Natural killer cell (primary cell): ENCODE data around the gene TGFBR1. TPM values are rescaled to one million over a fixed set of nuclear protein-coding genes. Genes with fewer than 3 reads are reported as not detected.

ENCODE experiments used
- ATAC-seq, 3 donors: fragments of 150-1000 bp in 2 of 3; fragments of 200-7000 bp in 1 of 3; cut with Tn5 transposase; 1 replicate in 1 of 3; 2 replicates in 2 of 3; pipeline ENCODE4 v1.10.0; 2021; ENCODE audit warnings: mild to moderate bottlenecking in 2 of 3, moderate library complexity in 2 of 3
- DNase-seq, 2 donors: peaks; one replicate each; pipeline versions ENCODE4 v3.0.0 to v3.0.0-alpha.2; 2013 to 2021; ENCODE audit warnings: mixed read lengths in 1 of 2
- H3K27ac ChIP-seq: one replicate; pipeline ENCODE4 v1.5.1; 2013; ENCODE audit warnings: mild to moderate bottlenecking, low read length
- H3K27me3 ChIP-seq: one replicate; pipeline ENCODE4 v1.6.1; 2013; ENCODE audit warnings: low read length; ENCODE audit not compliant: control insufficient read depth, insufficient read depth
- H3K36me3 ChIP-seq: one replicate; pipeline ENCODE4 v1.6.1; 2013; ENCODE audit warnings: low read length; ENCODE audit not compliant: control insufficient read depth, insufficient read depth
- H3K4me1 ChIP-seq: one replicate; pipeline ENCODE4 v1.6.1; 2013; ENCODE audit warnings: low read length; ENCODE audit not compliant: control insufficient read depth, insufficient read depth
- H3K4me3 ChIP-seq: one replicate; pipeline ENCODE4 v1.5.1; 2013; ENCODE audit warnings: low read length
- H3K9me3 ChIP-seq: one replicate; pipeline ENCODE4 v1.6.1; 2013; ENCODE audit warnings: low read length; ENCODE audit not compliant: control insufficient read depth, insufficient read depth
- H3K27ac Mint-ChIP-seq, 2 donors: one replicate each; pipeline ENCODE4 v1.8.0; 2022; ENCODE audit warnings: mild to moderate bottlenecking in 2 of 2, mixed read lengths in 2 of 2, moderate library complexity in 1 of 2
- H3K27me3 Mint-ChIP-seq, 2 donors: one replicate each; pipeline ENCODE4 v1.8.0; 2022; ENCODE audit warnings: low read depth in 2 of 2, mixed read lengths in 2 of 2
- H3K36me3 Mint-ChIP-seq: one replicate; pipeline ENCODE4 v1.8.0; 2022; ENCODE audit warnings: mixed read lengths
- H3K4me1 Mint-ChIP-seq, 2 donors: one replicate each; pipeline ENCODE4 v1.8.0; 2022; ENCODE audit warnings: mixed read lengths in 2 of 2
- H3K4me3 Mint-ChIP-seq: one replicate; pipeline ENCODE4 v1.8.0; 2022; ENCODE audit warnings: mild to moderate bottlenecking, moderate library complexity, mixed read lengths
- H3K9me3 Mint-ChIP-seq, 2 donors: one replicate each; pipeline ENCODE4 v1.8.0; 2022; ENCODE audit warnings: mixed read lengths in 2 of 2
- CTCF ChIP-seq: fragments of 200-600 bp; IDR thresholded peaks from one replicate; pipeline ENCODE4 v1.8.0; 2022; ENCODE audit warnings: antibody characterized with exemption
- WGBS: methylation state at CpG from one replicate; pipeline ENCODE4 v1.1.7; 2013; ENCODE audit warnings: missing lambda C conversion rate; ENCODE audit not compliant: insufficient coverage; 5-methylcytosine and 5-hydroxymethylcytosine counted together
- intact Hi-C: fragments of 100-400 bp; cut with micrococcal nuclease; formaldehyde crosslinking; loops from one replicate; pipeline ENCODE4 v1.14.2; 2022
- total RNA-seq, 4 donors: library from RNA; stranded (reverse); fragments of 120-200 nt in 1 of 4; gene quantifications; one replicate each; pipeline versions ENCODE4 v1.2.3 to v1.2.4, GENCODE V29; 2013 to 2022

TGFBR1 gene
- total RNA-seq, 3 donors from 2014 or later (not counting 1 experiment from before 2014, with no cell fraction given), result 78.0 to 120 (median 113) TPM

- peaks cover 82 to 85% of the 10 kb centered on the region in 2 donors for H3K4me1 Mint-ChIP-seq
- H3K27ac Mint-ChIP-seq, result peak overlapping the region; percentile 69 to 84
- no peaks in the 10 kb centered on the region for H3K27me3 Mint-ChIP-seq
- H3K9me3 ChIP-seq, result no peaks in the 10 kb centered on the region
- H3K27ac ChIP-seq, result no peak overlapping the region
- no peak for TF ChIP-seq CTCF
- peaks cover 19% of the 10 kb centered on the region for H3K36me3 Mint-ChIP-seq
- WGBS, result 48% methylated on average over 4 of the region's 4 CpGs
- ATAC-seq (peak; percentile 32 to 66 (median 55)), DNase-seq (peak in 1 of 2 donors; percentile 66)
- no peaks in the 10 kb centered on the region for H3K27me3 ChIP-seq
- peaks cover 23% of the 10 kb centered on the region for H3K4me1 ChIP-seq
- intact Hi-C loops, result loop anchor here (2.0 kb wide), 1 partner anchor 17 kb away; no protein-coding TSS in a partner anchor
- H3K36me3 ChIP-seq, result peaks cover 45% of the 10 kb centered on the region
- H3K4me3 Mint-ChIP-seq, result peak overlapping the region; percentile 65
- H3K4me3 ChIP-seq, result no peak overlapping the region
- no peaks in the 10 kb centered on the region for H3K9me3 Mint-ChIP-seq
These were observed 30.5 kb downstream of the TGFBR1 start for GRCh38 chr9:99135456-99135855.

GRCh38 chr9:99137225-99137624, 32.3 kb downstream of the TGFBR1 start:
- ATAC-seq, result peak in 2 of 3 donors; percentile 25 to 52
- H3K36me3 Mint-ChIP-seq, result peaks cover 24% of the 10 kb centered on the region
- peak overlapping the region; percentile 69 to 84 for H3K27ac Mint-ChIP-seq
- intact Hi-C loops, result no loop called here
- no peak overlapping the region for H3K4me3 ChIP-seq
- H3K36me3 ChIP-seq, result peaks cover 51% of the 10 kb centered on the region
- H3K27me3 Mint-ChIP-seq, result no peaks in the 10 kb centered on the region
- WGBS, result 28% methylated on average over 3 of the region's 3 CpGs
- H3K9me3 ChIP-seq, result no peaks in the 10 kb centered on the region
- DNase-seq, result no peak
- no peak overlapping the region for H3K27ac ChIP-seq
- TF ChIP-seq CTCF, result no peak
- no peak overlapping the region for H3K4me3 Mint-ChIP-seq
- H3K9me3 Mint-ChIP-seq, result no peaks in the 10 kb centered on the region
- peaks cover 21% of the 10 kb centered on the region for H3K4me1 ChIP-seq
- H3K27me3 ChIP-seq, result no peaks in the 10 kb centered on the region
- peaks cover 82% of the 10 kb centered on the region in 2 donors for H3K4me1 Mint-ChIP-seq

DNA sequence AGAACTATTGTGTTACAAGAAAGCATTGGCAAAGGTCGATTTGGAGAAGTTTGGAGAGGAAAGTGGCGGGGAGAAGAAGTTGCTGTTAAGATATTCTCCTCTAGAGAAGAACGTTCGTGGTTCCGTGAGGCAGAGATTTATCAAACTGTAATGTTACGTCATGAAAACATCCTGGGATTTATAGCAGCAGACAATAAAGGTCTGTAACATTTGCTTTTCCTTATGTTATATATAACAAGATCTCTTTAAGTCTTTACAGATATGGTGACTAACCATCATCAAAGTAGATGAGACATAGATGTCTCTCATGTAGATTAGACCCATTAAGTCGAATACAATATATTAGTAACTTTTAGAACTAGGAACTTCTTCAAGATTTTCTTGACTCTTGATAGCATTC, 33.0 kb downstream of the TGFBR1 start:
- peaks cover 77 to 81% of the 10 kb centered on the region in 2 donors for H3K4me1 Mint-ChIP-seq
- intact Hi-C loops, result no loop called here
- 78% methylated on average over 5 of the region's 7 CpGs for WGBS
- peaks cover 52% of the 10 kb centered on the region for H3K36me3 ChIP-seq
- H3K9me3 Mint-ChIP-seq, result no peaks in the 10 kb centered on the region
- no peak for ATAC-seq
- no peak for TF ChIP-seq CTCF
- H3K27me3 ChIP-seq, result no peaks in the 10 kb centered on the region
- H3K27ac ChIP-seq, result no peak overlapping the region
- H3K36me3 Mint-ChIP-seq, result peaks cover 27% of the 10 kb centered on the region
- no peaks in the 10 kb centered on the region for H3K9me3 ChIP-seq
- peak overlapping the region; percentile 69 to 84 for H3K27ac Mint-ChIP-seq
- H3K27me3 Mint-ChIP-seq, result no peaks in the 10 kb centered on the region
- no peak overlapping the region for H3K4me3 Mint-ChIP-seq
- peaks cover 19% of the 10 kb centered on the region for H3K4me1 ChIP-seq
- H3K4me3 ChIP-seq, result no peak overlapping the region
- no peak for DNase-seq
